Stimulated activated CD4-positive, alpha-beta T cell treated with anti-CD3 and anti-CD28 coated beads, TNF-alpha, amount 100 ng/mL, for 48 hours (primary cell): ENCODE results near the gene PODN.

Experiments
- DNase-seq, 3 donors: peaks; one replicate each; pipeline ENCODE4 v3.0.0-alpha.2; 2020; ENCODE audit warnings: low read depth in 3 of 3

The PODN gene

DNA sequence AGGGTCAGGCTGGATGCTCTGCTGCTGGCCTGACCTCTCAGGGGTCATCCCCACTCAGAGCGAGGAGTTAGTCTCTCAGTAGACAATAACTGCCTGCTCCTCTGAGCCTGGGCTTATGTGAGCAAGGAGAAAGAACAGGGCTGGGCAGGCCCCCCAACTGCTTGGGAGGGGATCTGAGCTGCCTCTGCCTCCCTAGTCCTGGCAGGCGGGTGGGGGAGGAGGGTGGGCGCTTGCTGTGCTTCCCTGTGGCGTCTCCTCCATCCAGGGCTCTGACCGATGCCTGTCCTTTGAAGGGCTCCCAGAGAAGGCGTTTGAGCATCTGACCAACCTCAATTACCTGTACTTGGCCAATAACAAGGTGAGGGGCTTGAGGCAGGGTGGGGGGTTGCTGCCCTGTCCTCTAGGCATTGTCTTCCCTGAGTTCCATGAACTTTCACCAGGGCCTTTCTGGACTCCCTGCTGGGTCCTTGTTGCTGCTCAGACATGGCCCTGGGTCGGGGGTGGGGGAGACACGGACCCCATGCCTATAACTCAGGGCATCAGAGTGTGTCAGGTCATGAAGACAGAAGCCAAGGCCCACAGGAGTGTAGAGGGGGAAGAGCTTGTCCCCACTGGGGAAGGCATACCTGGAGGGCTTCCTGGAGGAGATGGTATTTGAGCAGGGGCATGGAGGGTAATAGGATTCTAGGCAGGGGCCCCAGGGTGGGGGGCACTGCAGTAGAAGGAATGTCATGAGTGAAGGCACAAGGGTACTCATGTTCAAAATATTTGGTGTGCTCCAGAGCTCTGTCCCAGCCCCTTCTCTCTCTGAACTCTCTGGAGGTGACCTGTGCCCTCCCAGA lies 12.5 kb downstream of the PODN start:
- no peak for DNase-seq

DNA sequence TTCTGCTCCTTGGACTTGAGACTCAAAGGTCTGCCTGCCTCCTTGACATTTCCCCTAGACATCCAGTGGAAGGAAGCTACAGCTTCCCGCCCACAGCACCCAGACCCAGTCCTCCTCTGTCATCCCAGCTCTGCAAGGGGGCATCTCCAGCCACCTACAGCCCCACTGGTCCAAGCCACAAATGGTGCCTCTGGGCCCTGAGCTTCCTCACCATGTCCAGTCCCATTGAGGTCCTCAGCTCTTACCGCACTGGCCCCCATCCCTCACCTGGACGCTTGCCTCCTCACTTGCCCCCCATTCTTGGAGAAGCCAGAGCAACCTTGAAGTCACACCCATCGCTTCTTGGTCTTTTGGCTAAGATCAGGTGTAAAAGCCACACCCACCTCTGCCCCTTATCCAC lies 13.2 kb downstream of the PODN start:
- DNase-seq, result no peak

DNA sequence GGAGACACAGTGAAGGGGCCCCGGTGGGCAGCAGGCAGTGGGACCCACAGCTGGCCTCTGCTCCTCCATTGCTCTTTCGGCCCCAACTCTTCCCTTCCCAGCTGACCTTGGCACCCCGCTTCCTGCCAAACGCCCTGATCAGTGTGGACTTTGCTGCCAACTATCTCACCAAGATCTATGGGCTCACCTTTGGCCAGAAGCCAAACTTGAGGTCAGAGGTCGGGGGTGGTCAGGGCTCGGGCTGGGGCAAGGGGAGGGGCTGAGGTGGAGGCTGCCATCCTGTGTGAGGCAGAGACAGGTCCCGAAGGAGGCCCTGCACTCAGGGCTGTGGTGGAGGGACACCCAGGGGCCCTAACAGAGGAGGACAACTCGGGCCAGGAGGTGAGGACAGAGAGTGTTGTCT lies 13.7 kb downstream of the PODN start:
- DNase-seq, result no peak

DNA sequence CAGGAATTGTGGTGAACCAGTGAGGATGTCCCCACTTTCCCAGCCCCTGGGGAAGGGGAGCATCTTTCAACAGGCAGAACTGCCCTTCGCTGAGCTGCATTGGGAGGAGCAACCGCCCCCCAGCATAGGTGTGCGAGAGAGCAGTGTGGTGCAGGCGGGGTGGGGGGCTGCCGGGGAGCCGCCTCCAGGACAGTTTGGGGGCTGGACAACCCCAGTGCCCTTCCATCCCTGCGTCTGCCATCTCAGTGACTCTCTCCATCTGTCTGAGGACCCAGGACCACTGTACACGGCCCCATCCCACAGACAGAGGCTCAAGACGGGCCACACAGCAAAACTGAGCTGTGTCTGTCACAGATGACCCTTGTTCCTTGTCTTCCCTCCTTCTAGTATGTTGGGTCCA lies 14.2 kb downstream of the PODN start:
- no peak for DNase-seq

DNA sequence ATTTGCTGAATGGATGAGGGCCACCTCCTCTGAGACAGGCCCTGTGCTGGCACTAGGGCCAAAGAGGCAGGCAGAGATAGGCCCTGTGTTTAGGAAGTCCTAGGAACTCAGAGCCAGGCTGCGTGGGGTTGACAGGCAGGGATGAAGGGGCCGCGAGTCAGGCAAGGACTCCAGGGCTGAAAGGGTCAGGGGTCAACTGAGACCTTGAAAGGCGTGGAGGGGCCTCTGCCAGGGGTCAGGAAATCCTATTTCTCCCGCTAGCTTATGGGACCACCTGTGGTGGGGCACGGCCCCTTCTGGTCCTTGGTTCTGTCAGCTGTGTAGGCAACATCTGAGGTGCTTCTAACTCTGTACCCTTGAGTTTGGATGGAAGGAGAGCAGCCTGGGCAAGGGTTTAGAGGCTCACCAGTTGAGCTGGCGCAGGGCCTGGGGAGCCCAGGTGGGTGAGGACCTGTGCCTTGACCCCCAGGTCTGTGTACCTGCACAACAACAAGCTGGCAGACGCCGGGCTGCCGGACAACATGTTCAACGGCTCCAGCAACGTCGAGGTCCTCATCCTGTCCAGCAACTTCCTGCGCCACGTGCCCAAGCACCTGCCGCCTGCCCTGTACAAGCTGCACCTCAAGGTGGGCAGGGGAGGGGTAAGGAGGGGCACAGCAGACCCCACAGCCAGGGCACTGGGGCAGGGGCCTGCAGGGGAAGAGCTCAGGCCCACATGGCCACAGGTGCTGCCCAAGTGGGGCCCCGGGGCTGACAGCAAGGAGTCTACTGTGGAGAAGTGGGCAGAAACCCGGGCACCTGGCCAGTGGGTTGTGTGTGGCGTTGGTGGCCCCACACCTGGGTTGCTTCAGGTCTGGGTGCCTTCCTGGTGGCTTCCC lies 14.9 kb downstream of the PODN start:
- DNase-seq, result no peak

DNA sequence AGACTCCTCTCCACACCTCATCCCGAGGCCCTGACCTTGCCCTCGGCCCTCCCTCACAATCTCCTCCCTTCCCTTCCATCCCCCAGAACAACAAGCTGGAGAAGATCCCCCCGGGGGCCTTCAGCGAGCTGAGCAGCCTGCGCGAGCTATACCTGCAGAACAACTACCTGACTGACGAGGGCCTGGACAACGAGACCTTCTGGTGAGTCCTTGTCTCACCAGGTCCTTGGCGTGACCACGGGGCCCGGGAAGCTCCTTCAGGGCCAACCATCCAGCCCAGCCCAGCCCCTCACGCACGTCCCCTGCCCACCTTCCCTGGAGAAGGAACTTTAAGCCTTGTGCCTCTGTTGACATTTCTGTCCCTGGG lies 15.6 kb downstream of the PODN start:
- DNase-seq, result no peak

DNA sequence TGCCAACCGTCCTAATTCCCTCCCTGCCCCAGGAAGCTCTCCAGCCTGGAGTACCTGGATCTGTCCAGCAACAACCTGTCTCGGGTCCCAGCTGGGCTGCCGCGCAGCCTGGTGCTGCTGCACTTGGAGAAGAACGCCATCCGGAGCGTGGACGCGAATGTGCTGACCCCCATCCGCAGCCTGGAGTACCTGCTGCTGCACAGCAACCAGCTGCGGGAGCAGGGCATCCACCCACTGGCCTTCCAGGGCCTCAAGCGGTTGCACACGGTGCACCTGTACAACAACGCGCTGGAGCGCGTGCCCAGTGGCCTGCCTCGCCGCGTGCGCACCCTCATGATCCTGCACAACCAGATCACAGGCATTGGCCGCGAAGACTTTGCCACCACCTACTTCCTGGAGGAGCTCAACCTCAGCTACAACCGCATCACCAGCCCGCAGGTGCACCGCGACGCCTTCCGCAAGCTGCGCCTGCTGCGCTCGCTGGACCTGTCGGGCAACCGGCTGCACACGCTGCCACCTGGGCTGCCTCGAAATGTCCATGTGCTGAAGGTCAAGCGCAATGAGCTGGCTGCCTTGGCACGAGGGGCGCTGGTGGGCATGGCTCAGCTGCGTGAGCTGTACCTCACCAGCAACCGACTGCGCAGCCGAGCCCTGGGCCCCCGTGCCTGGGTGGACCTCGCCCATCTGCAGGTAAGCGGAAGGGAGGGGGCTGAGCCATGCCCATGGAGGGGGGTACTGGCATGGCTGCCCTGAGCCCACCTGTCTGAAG lies 16.5 kb downstream of the PODN start:
- no peak for DNase-seq

DNA sequence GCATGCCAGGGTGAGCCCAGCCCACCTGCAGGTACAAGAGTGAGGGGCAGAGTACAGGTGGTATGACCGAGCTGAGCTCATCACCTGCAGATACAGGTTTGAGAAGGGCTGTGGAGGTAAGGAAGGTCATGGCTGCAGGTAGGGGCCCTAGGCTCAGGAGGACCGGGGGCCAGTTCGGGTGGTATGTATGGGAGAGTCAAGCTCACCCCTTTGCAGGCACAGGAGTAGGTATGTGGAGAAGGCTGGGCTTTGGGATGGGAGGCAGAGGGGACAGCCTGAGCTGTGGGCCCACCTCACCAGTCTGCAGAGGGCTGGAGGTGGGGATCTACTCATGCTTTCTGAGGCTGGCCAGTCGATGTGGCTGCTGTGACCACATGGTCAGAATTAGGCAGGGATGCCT lies 17.2 kb downstream of the PODN start:
- DNase-seq, result no peak

DNA sequence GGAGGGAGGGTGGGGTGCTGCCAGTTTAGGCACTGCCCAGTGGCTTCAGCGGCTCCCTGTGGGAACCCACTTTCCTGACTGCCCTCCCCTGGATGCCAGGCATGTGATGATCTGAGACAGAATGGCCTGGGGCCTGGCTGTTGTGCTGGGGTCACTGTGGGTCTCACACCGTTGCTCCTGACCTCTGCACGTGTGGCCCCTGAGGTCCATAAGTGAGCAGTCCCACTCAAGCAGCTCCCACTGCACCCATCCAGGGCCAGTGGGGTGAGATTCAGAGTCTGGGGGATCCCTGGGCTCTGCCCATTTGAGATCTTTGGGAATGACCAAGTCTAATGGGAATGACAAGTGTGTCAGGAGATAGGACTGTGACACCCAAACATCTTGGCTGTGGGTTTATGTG lies 18.0 kb downstream of the PODN start:
- no peak for DNase-seq

DNA sequence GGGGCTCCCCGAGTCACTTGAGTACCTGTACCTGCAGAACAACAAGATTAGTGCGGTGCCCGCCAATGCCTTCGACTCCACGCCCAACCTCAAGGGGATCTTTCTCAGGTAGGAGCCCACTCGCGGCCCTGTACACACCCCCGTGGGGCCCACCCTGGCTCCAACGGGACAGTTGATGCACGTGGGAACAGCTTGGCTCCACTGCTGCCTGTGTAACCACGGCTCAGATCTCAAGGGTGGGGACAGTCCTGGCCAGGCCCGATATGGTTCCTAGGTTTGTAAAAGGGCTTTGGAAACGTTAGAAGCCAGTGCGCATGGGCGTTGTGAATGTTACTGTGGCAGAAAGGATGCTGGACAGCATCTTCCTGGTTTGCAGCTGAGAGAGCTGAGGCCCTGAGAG lies 18.8 kb downstream of the PODN start:
- DNase-seq, result no peak

DNA sequence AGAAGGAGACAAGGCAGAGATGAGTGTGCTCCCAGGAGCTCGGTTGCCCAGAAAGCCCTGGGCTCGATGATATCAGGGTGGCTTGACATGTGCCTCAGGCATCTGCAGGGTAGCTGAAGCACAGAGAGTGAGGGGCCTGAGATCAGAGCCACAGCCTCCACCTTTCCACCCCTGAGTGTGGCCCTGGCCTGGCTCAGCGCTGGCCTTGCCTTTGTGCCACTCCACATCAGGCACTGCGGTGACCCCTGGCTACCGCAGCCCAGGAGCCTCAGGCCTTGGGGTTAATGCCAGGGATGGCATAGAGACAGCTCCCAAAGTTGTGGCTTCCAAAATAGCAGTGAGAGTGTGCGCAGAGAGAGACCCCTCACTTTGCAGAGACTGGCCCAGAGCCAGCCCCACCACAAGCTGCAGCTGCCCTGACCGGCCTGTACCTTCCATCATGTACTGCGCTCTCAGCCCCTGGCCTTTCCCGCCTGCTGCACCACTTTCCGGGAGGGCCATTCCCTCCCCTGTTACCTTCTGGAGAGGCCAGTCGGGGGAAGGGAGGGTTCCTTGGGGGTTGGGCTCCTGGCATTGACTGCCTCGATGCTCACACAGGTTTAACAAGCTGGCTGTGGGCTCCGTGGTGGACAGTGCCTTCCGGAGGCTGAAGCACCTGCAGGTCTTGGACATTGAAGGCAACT lies 19.5 kb downstream of the PODN start:
- no peak for DNase-seq

DNA sequence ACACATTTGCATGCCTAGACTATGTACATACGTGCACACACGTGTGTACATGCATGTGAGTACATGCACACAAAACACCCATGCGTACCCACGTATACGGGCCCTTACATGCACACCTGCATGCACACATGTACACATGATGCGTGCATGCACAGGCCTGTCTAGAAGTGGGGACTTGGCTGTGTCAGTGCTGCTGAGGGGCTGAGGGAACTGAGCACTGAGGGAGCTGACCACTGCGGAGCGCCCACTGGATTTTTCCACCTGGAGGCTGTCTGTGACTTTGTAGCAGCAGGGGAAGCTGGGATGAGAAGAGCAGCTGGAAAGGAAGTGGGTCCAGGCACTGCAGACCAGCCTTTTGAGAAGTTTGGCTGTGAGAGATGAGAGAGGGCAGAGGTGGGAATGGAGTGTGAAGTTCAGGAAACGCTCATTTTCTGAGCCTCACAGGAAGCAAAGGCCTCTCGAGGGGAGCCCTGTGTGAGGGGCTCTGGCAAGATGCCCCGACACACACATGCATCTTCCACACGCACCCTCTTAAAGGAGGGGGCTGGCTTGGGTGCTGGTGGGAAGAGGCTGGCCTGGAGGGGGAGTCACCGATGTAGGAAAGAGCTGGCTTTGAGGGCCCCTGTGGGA lies 20.9 kb downstream of the PODN start:
- no peak for DNase-seq

DNA sequence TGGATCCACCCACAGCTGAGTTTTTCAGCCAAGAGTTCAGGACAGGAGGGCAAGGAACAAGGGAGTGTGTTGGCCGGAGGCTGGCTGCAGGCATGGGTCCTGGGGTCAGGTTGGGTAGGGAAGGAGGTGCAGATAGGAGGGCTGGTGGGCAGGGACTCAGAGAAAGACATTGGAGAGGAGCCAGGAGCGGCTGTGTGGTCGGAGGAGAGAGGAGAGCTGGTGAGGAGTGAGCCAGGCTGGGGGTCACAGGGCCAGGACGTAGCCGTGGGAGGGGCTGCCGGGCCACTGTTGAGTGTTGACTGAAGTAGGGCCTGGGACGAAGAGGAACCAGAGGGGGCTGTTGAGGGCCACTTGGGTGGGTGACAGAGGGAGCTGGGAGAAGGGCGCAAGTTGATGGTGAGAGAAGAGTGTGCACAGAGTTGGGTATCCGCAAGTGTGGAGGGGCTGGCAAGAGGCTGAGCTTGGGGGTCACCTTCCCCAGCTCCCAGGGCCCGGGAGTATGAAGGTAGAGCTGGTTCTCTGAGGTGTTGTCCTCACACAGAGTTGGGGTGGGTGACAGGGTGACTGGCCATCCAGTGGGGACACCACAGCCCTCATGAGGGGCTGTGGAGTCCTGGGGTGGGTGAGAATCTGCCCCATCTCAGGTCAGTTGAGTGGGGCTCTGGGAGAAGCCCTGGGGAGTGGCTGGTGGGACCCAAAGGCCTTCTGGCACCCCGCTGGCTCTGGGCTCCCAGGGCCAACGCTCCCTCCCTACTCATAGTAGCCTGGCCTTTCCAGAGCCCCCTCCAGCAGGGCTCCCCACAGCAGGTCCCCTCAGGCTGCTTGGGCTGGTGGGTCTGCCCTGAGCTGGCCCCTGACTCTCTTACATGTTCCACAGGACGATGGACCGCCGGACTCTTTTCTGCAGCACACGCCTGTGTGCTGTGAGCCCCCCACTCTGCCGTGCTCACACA lies 21.9 kb downstream of the PODN start:
- DNase-seq, result no peak

DNA sequence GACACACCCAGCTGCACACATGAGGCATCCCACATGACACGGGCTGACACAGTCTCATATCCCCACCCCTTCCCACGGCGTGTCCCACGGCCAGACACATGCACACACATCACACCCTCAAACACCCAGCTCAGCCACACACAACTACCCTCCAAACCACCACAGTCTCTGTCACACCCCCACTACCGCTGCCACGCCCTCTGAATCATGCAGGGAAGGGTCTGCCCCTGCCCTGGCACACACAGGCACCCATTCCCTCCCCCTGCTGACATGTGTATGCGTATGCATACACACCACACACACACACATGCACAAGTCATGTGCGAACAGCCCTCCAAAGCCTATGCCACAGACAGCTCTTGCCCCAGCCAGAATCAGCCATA lies 22.6 kb downstream of the PODN start:
- no peak for DNase-seq

DNA sequence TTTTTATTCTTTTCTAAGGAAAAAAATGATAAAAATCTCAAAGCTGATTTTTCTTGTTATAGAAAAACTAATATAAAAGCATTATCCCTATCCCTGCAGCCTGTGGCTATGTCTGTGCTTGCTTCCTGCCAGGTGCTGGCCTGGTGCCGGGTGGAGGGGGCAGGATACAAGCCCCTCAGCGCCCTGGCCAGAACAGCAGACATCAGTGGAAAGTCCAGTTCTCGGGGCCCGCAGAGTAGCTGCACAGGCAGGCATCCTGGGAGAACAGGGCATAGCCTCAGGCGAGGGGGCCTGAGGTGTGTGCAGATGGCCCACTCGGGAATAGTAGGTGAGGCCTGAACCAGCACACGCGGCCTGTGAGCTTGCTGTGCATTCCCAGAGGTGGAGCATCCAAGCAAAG lies 23.4 kb downstream of the PODN start:
- DNase-seq, result no peak

DNA sequence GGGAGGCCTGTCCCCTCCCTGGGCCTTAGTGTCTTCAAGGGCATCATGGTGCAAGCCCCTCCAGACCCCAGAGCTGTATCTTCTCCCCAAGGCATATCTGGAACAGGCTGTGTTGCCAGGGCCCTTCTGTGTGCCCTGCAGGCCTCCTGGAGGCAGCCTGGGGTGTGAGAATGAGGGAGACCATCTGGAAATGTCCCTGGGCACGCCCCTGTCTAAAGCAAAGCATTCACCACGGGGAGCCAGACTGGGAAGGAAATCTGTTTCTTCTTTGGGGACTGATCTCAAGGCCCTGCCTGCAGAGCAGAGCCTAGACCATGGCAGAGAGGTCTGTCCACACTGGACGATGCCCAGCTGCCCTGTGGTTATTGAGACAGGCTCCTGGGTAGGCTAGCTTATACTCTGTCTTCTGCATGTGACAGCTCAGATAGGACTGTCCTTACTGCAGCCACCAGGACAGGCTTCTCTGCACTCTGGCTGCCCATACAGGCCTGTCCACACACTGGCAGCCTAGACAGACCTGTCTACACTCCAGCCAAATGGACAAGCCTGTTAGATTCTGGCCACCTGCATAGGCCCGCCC lies 24.6 kb downstream of the PODN start:
- no peak for DNase-seq

DNA sequence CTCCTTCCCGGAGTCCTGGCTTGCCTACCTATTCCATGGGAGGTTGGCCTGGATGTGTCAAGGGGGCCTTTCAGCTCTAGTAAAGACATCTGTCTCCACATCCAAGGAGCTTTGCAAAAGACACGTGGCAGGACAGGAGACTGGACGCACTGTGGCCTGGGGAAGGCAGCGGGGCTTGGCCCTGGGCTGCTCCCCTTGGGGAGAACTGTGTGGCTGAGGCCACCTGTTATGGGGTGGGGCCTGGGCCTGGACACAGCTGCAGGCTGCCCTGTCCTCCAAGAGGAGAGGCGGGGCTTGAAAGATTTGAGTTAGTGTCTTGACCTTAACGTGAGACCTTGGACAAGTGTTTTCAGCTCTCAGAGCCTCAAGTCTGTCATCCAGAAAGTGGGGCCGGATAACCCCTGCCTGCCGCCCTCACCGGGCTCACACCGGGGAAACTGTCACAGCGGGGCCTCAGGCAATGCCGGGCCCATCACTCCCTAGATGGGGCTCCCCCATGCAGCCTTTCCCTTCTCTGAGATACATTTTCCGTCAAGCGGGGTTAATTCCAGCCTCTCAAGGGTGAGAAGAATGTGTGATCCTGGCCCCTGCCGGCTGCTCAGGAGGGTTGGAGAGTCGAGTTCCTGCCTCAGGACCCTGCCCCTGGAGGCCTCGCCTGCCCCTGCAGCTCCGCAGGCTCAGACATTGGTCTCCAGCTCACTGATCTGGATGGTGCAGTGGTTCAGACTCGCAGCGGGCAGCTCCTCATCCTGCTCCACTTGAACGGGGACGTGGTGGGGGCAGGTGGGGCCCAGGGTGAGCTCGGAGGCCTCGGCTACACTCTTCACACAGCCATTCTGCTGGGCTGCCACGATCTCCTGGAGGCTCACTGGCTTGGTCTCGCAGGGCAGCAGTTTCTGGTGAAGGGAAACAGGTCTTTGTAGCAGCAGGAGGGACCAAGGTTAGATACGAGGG lies 25.6 kb downstream of the PODN start:
- no peak for DNase-seq

DNA sequence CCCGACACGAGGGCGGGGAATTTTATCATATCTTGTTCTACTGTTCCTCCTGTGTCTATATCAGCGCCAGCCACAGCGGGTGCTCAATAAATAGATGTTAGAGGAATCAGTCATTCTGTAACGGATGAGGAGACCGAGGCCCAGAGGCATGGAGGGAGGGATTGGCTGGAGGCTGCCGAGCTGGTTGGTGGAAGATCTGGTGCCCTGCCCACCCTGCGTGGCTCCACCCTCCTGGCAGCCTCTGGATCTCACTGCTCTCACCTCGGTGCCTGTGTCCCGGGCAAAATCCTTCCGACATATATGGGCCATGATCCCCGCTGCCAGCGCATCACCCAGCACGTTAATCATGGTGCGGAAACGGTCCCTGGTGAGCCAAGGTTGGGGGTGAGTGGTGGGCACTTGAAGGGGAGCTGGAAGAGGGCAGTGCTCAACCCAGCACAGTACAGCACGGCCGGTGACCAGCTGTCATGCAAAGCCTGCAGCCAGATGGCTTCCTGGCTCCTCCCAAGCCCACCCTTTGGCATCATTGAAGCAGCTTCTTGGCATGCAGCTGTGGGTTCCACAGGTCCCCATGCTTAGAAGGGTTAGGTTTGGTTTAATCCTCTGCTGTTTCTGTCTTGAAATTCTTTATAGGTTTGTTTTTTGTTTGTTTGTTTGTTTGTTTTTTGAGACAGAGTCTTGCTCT lies 26.7 kb downstream of the PODN start:
- DNase-seq, result no peak
